NCI-H345 (cell line): ENCODE measurements around the gene FBXO7.
"Not testable (repeated sequence)": the region's sequence is repeated elsewhere in the genome, so short reads cannot be mapped to it uniquely, and the experiment has no call there.

Source experiments
- DNase-seq: peaks from one replicate; lab custom pipeline; 2025; lab: John Stamatoyannopoulos, UW

The FBXO7 gene

GRCh38 chr22:32474635-32475467 is at the start of gene FBXO7:
Gene FBXO7, plus strand, starts transcription at chr22:32474811. Its CDS starts 192 bp downstream, at chr22:32475003.
- peak; percentile 86 for DNase-seq

GRCh38 chr22:32426881-32427280 is 47.7 kb upstream of the FBXO7 start:
- DNase-seq = no peak

DNA sequence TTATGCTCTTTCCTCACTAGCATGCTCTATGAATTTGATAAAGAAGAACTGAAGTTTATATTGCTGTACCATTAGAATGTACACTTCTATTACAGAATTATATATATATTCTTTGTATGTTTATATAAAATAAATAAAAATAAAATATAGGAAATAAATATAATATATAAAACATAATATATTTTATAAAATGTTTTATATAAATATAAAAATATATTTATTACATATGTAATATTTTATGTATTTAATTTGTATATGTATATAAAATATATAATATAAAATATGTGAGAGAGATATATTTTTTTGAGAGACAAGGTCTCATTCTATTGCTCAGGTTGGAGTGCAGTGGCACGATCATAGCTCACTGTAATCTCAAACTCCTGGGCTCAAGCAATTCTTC is 44.3 kb upstream of the FBXO7 start:
- DNase-seq = no peak

- DNase-seq = no peak
These were observed 30.5 kb upstream of the FBXO7 start for GRCh38 chr22:32444068-32444467.

GRCh38 chr22:32446321-32446720 is 28.3 kb upstream of the FBXO7 start:
- DNase-seq = no peak

DNA sequence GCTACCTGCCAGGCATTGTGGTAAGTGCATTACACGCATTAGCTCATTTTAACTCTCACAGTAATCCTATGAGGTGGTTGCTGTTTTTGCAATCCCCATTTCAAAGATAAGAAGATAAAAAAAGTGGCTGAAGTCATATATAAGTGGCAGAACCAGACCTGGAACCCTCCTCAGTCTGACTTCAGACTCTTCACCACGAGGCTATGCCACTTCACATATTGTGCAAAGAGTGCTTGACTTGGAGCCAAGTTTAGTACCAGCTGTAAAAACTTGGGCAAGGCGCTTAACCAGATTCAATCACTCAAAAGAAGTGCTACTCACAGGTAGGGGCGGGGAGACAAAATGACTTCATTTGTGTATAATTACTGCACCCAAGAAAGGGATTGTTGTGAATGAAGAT is 25.6 kb upstream of the FBXO7 start:
- DNase-seq = no peak

- DNase-seq = no peak
These were observed 17.6 kb upstream of the FBXO7 start for GRCh38 chr22:32457031-32457430.

DNA sequence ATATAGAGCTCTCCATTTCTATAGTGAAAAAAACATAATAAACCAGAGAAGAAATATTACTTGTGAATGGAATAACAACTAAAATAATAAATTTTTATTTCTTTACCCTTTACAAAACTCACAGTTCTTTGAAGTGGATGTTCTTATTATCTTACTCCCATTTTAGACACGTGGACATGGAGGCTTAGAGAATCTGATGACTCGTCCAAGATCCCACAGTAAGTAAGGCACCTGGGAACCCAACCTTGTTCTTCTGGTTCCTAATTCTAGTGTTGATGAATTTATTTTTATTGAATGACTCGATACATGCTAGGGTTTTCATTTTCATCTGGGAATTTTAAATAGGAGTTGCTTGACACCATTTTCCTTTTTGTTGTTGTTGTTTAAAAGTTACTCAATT is 12.2 kb upstream of the FBXO7 start:
- DNase-seq = no peak

DNA sequence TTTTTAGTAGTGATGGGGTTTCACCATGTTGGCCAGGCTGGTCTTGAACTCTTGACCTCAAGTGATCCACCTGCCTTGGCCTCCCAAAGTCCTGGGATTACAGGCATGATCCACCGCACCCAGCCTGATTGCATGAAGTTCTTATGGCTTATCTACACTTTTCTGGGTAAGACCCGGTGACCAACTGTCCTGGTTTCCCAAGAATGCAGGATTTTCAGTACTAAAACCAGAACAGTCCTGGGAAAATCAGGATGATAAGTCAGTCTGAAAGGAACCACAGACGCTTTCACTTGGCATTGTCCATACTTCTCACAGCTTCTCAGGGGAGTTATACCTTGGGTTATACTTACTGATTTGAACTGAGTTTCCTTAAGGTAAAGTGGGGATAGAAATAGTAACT is 8.9 kb upstream of the FBXO7 start:
- DNase-seq = no peak

DNA sequence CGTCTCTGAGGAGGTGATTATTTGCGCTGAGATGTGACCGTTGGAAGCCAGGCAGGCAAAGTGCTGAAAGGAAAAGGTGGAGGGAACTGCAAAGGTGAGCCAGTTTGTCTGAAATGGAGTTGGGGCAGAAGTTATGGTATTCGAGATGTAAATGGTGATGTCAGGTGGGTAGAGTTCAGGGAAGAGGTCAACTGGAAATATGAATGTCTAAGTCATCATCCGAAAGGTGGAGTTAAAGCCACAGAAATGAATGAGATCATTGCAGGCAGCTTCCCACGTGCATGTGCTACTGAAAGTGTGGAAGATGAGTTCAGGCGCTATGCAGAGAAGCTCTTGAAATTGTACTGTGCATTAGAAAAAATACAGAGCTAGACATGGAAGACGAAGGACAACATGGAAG is 8.1 kb upstream of the FBXO7 start:
- no peak for DNase-seq

GRCh38 chr22:32469799-32470212 is 4.8 kb upstream of the FBXO7 start:
- no peak for DNase-seq

DNA sequence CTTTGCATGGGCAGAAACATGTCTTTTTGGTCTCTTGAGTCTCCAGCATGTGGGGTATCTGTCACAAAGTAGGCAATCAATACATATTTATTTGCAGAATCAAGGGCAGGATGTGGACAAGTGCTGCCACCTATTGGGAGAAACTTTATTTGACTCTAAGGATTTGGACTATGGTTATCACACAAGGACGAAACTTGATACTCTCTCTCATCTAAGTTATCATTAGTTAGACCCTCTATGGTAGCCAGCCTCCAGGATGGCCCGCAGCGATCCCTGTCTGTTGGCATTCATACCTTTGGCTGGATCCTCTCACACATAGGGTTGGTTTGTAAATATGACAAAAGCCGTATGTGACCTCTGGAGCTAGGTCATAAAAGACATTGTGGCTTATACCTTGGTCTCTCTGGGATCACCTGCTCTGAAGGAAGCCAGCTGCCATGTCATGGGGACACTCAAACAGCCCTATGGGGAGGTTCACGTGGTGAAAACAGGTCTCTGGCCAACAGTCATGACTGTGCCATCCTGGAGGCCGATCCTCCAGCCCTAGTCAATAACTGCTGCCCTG is 1.1 kb upstream of the FBXO7 start:
- peak; percentile 63 for DNase-seq

DNA sequence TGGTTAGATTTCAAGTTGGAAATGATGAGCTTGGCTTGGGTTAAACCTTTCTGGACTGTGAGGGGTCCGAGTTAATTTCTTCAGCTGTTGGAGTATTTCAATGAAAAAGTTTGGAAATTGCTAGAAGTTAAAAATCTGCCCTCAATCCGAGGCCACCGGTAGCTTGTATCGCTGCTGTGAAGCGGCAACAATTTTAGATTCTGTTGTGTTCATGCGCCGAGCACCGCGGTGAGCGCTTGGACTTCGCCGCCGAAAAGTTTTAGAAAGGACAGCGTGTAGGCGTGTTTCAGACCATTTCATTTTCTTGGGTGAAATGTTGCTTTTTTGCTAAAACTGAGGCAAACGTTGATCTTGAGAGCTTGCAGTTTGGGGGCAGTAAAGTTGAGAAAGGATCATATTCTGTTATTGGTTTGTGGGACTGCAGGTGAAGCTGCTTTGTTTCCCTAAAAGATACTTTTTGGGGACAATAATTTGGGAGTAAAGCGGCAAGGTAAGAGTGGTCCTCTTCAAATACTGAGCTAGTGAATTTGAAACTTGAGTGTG is 928 bp downstream of the FBXO7 start:
- DNase-seq = peak; percentile 12

- no peak for DNase-seq
These were observed 1.9 kb downstream of the FBXO7 start for GRCh38 chr22:32476281-32477195.

DNA sequence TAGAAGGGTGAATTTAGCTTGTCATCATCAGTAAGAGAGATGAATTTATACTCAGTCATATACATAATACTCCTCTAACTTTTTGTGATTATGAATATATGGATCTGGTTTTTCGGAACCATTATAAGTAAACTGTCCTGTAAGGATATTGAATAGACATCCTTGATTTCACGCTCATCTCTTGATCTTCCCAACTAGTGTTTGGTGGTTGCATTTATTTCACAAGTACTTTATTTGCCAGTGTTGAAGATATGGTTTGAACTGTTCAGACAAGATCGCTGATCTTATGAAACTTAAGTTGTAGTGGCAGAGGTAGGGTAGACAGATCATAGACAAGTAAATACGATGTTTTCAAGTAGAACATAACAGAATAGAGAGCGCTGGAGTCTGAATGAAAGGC is 3.0 kb downstream of the FBXO7 start:
- DNase-seq = no peak

DNA sequence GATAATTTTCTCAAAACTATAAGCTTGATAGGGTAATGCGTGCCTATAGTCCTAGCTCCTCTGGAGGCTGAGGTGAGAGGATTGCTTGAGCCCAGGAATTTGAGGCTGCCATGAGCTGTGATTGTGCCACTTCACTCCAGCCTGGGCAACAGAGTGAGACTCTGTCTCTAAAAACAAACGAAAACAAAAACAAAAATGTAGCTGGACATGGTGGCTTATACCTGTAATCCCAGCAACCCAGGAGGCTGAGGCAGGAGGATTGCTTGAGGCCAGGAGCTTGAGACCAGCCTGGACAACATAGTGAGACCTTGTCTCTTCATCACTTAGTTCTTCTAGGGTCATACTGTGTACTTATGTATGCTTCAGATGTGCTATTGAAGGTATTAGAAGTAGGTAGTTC is 3.9 kb downstream of the FBXO7 start:
- not testable (repeated sequence) for DNase-seq

DNA sequence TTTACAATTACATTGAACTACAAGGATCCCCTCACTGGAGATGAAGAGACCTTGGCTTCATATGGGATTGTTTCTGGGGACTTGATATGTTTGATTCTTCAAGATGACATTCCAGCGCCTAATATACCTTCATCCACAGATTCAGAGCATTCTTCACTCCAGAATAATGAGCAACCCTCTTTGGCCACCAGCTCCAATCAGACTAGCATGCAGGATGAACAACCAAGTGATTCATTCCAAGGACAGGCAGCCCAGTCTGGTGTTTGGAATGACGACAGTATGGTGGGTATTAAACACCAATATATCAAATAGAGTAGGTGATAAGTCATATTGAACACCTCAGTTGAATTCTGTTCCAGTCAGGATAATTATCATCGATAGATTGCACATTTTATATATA is 4.4 kb downstream of the FBXO7 start:
- DNase-seq = no peak

GRCh38 chr22:32480238-32480637 is 5.6 kb downstream of the FBXO7 start:
- no peak for DNase-seq

- no peak for DNase-seq
These were observed 8.1 kb downstream of the FBXO7 start for GRCh38 chr22:32482708-32483107.

DNA sequence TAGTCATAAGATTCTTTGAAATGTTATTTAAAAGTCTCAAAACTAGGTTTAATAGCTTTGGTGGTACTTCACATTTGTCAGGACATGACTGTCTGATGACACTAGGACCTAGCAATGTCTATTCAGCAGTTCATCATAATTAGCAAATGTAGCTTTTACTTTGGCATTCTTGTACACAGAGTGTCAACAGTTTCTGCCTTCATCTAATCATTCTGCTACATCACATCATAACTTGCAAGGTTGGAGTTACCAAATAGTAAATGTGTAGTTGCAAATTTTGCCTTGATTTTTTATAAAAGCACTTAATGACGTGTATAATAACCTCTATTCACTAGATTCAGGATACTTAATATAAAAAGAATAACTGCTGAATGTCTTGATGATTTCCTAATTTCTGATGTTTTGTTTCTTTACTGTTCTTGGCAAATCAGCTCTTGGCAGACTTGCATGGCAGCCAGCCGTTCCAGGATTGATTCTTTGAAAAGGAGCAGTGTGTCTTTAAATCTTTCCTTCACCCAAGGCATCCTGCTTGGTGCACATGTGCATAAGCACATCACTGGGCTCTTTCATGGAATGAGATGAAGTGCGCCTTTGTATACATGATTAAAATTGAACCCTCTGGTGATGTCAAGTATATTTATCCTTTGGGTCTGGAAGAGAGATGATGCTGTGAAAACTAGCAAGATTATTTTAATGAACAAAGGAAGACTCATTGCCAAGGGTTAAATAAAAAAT is 12.2 kb downstream of the FBXO7 start:
- no peak for DNase-seq

DNA sequence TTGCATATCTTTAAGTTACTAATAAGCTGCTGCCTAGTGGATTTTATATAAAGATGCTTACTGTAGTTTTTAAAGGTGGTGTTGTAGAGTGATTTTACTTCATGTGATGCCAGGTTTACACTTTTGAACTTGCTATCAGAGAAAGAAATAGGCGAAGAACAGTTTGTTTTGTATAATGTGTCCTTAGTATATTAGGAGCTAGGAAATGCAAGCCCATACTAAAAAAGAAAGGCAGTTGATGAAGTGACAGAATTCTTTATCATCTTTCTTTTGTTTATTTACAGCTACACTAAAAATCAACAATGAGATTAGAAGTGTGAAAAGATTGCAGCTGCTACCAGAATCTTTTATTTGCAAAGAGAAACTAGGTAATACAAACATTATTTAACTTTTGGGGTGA is 12.8 kb downstream of the FBXO7 start:
- no peak for DNase-seq

DNA sequence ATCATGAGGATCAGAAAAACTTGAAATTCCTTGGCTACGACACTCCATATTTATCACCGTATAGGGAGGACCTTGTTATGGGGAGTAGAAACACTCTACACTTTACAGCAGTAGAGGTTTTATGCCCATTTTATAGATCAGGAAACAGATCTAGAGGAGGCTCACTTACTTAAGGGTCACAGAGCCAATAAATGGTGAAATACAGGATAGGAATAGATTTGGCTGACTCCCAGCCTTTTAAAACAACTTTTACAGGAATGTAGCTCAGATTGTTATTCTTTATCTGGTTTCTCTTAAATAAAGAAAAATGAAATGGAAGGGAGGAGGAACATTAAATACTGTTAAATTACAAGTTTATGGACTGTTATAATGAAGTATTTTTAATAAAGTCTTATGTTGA is 14.8 kb downstream of the FBXO7 start:
- no peak for DNase-seq
